Vagina (tissue), 2 donors: ENCODE results near the gene PPP1R14C. TPM values are rescaled to one million over a fixed set of nuclear protein-coding genes. Genes with fewer than 3 reads are reported as not detected.

Experiments used
- DNase-seq, 2 donors: peaks; one replicate each; pipeline ENCODE4 v3.0.0-alpha.2; 2017; ENCODE audit errors: extremely low spot score in 2 of 2
- H3K27ac ChIP-seq: fragments of 200-600 bp; sonication (generic); one replicate; pipeline ENCODE4 v1.5.1; 2019
- H3K27me3 ChIP-seq: fragments of 200-600 bp; sonication (generic); one replicate; pipeline ENCODE4 v1.5.1; 2019
- H3K36me3 ChIP-seq, 2 donors: fragments of 200-600 bp; sonication (generic); one replicate each; pipeline ENCODE4 v1.5.1; 2017 to 2019
- H3K4me1 ChIP-seq: fragments of 200-600 bp; sonication (generic); one replicate; pipeline ENCODE4 v1.5.1; 2019
- H3K4me3 ChIP-seq, 2 donors: fragments of 200-600 bp; sonication (generic); 1 replicate in 1 of 2; 2 replicates in 1 of 2; pipeline ENCODE4 v1.5.1; 2016 to 2019
- H3K9me3 ChIP-seq: fragments of 200-600 bp; sonication (generic); one replicate; pipeline ENCODE4 v1.5.1; 2019
- CTCF ChIP-seq, 3 experiments: fragments of 450-650 bp in 2 of 3; fragments of 200-600 bp in 1 of 3; sonication (generic) in 1 of 3; IDR thresholded peaks; one replicate each; pipeline ENCODE4 v1.5.1; 2017 to 2019; ENCODE audit warnings: antibody characterized with exemption in 3 of 3, mild to moderate bottlenecking in 2 of 3, moderate library complexity in 2 of 3
- POLR2A ChIP-seq, 2 donors: fragments of 450-650 bp; IDR thresholded peaks; one replicate each; pipeline ENCODE4 v1.6.1; 2017; ENCODE audit warnings: antibody characterized with exemption in 2 of 2, mild to moderate bottlenecking in 2 of 2, moderate library complexity in 2 of 2
- POLR2AphosphoS5 ChIP-seq, 2 donors: sonication (generic); formaldehyde crosslinking; IDR thresholded peaks; one replicate each; pipeline ENCODE4 v1.9.0; 2017; ENCODE audit warnings: antibody characterized with exemption in 2 of 2, mild to moderate bottlenecking in 2 of 2, low read depth in 1 of 2; ENCODE audit not compliant: insufficient read depth in 1 of 2
- intact Hi-C: fragments of 100-400 bp; cut with DNase I; formaldehyde crosslinking; loops from one replicate; pipeline ENCODE4 v1.15.1; 2023
- total RNA-seq: library from RNA; depleted of rRNA; stranded (reverse); fragments of >200 nt; gene quantifications from one replicate; pipeline ENCODE4 v1.2.3, GENCODE V29; 2016

PPP1R14C gene
- total RNA-seq, 1 donor from 2014 or later, result 23.8 TPM

DNA sequence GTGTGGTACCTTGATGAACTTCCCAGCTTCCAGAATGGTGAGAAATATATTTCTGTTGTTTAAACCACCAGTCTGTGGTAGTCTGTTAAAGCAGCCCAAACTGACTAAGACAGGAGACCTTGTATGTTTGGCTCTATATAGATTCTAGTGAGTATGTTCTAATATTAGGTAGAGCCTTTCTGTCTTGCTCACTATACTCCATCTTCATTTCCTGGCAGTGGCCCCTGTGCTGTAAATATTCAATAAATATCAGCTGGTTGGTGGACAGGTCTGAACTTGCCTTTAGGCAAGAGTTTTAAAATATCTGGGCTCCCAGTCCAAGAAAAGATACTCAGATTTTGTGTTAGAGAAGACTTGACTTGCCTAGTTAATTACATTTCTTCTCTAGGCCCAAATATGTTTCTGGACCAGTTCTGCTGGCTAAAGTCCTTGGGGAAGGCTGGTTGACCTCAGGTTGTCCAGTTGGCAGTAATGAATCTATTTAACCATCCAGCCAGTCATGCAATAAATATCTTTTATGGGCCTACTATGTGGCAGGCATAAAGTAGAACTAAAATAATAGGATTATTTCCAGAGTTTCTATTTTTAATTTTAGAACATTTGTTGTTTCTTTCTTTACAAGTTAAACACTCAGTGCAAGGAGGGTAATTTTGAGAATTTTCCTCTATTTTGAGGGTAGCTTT, 22.3 kb downstream of the PPP1R14C start:
- Histone ChIP-seq H3K27ac (no peak overlapping the region), H3K36me3 (no peaks in the 10 kb centered on the region), H3K9me3 (no peaks in the 10 kb centered on the region), H3K27me3 (no peaks in the 10 kb centered on the region), H3K4me1 (no peaks in the 10 kb centered on the region), H3K4me3 (no peak overlapping the region)
- DNase-seq, result no peak
- intact Hi-C loops, result no loop called here
- TF ChIP-seq POLR2A (IDR thresholded peaks at IDR 0.05), result no peak
- TF ChIP-seq POLR2AphosphoS5 (IDR thresholded peaks at IDR 0.05; ENCODE audit: insufficient read depth in 1 of 2, low read depth in 1 of 2), result no peak
- TF ChIP-seq CTCF (IDR thresholded peaks at IDR 0.05), result no peak

GRCh38 chr6:150167479-150167873, 24.6 kb downstream of the PPP1R14C start:
- no peaks in the 10 kb centered on the region for H3K9me3 ChIP-seq
- intact Hi-C loops, result no loop called here
- TF ChIP-seq POLR2AphosphoS5 (IDR thresholded peaks at IDR 0.05; ENCODE audit: insufficient read depth in 1 of 2, low read depth in 1 of 2) (no peak), CTCF (IDR thresholded peaks at IDR 0.05) (no peak), POLR2A (IDR thresholded peaks at IDR 0.05) (no peak)
- no peaks in the 10 kb centered on the region for H3K27me3 ChIP-seq
- H3K4me1 ChIP-seq, result no peaks in the 10 kb centered on the region
- H3K4me3 ChIP-seq, result no peak overlapping the region
- DNase-seq, result no peak
- H3K36me3 ChIP-seq, result no peaks in the 10 kb centered on the region
- no peak overlapping the region for H3K27ac ChIP-seq

- no peak for DNase-seq
- Histone ChIP-seq H3K27me3 (no peaks in the 10 kb centered on the region), H3K4me1 (no peaks in the 10 kb centered on the region), H3K4me3 (no peak overlapping the region), H3K27ac (no peak overlapping the region), H3K9me3 (no peaks in the 10 kb centered on the region), H3K36me3 (no peaks in the 10 kb centered on the region)
- intact Hi-C loops, result no loop called here
- TF ChIP-seq POLR2AphosphoS5 (IDR thresholded peaks at IDR 0.05; ENCODE audit: insufficient read depth in 1 of 2, low read depth in 1 of 2) (no peak), POLR2A (IDR thresholded peaks at IDR 0.05) (no peak), CTCF (IDR thresholded peaks at IDR 0.05) (no peak)
These were observed 26.3 kb downstream of the PPP1R14C start for GRCh38 chr6:150169181-150169580.

GRCh38 chr6:150169609-150170008, 26.8 kb downstream of the PPP1R14C start:
- no peak overlapping the region for H3K4me3 ChIP-seq
- intact Hi-C loops, result no loop called here
- DNase-seq, result no peak
- H3K9me3 ChIP-seq, result no peaks in the 10 kb centered on the region
- H3K36me3 ChIP-seq, result no peaks in the 10 kb centered on the region
- H3K27ac ChIP-seq, result no peak overlapping the region
- H3K27me3 ChIP-seq, result no peaks in the 10 kb centered on the region
- H3K4me1 ChIP-seq, result no peaks in the 10 kb centered on the region
- TF ChIP-seq POLR2A (IDR thresholded peaks at IDR 0.05), result no peak
- no peak for TF ChIP-seq CTCF (IDR thresholded peaks at IDR 0.05)
- TF ChIP-seq POLR2AphosphoS5 (IDR thresholded peaks at IDR 0.05; ENCODE audit: insufficient read depth in 1 of 2, low read depth in 1 of 2), result no peak

DNA sequence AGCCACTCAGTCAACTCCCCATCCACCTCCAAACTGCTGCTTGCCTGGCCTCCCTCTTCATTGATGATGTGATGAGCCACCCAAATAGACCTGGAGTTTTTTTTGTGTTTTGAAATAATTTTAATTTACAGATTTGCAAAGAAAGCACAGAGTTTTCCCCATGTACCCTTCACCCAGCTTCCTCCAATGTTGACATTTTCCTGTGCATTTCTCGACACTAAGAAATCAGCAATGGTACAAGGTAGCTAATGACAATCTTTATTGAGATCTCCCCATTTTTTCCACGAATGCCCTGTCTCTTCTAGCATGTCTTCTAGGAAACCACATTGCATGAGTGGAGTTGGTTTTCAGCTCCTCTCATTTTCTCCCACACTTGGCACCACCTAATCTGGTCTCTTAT, 30.1 kb downstream of the PPP1R14C start:
- TF ChIP-seq POLR2A (IDR thresholded peaks at IDR 0.05) (no peak), POLR2AphosphoS5 (IDR thresholded peaks at IDR 0.05; ENCODE audit: insufficient read depth in 1 of 2, low read depth in 1 of 2) (no peak), CTCF (IDR thresholded peaks at IDR 0.05) (no peak)
- intact Hi-C loops, result no loop called here
- Histone ChIP-seq H3K36me3 (no peaks in the 10 kb centered on the region), H3K27me3 (no peaks in the 10 kb centered on the region), H3K9me3 (no peaks in the 10 kb centered on the region), H3K4me3 (no peak overlapping the region), H3K27ac (no peak overlapping the region), H3K4me1 (no peaks in the 10 kb centered on the region)
- no peak for DNase-seq
